Measurements from ENCODE around the gene IL7R. TPM values are rescaled to one million over a fixed set of nuclear protein-coding genes. Genes with fewer than 3 reads are reported as not detected.
"Not testable (repeated sequence)": the region's sequence is repeated elsewhere in the genome, so short reads cannot be mapped to it uniquely, and the experiment has no call there.

IL7R gene
- total RNA-seq, 1 experiment from 2014 or later, result 0.14 TPM

DNA sequence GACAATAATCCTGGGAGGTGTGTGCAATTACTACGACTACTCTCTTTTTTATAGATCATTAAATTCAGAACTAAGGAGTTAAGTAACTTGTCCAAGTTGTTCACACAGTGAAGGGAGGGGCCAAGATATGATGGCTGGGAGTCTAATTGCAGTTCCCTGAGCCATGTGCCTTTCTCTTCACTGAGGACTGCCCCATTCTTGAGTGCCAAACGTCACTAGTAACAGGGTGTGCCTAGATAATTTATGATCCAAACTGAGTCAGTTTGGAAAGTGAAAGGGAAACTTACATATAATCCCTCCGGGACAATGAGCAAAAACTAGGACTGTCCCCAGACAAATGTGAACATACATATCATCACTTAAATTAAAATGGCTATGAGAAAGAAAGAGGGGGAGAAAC lies 20.2 kb downstream of the IL7R start:
- H3K36me3 ChIP-seq, result no peaks in the 10 kb centered on the region
- DNase-seq, result no peak
- H3K4me3 ChIP-seq, result no peak overlapping the region
- H3K27ac ChIP-seq, result no peak overlapping the region
- H3K4me1 ChIP-seq, result no peaks in the 10 kb centered on the region
- no peaks in the 10 kb centered on the region; the same call in 1 of the 2 replicates for H3K27me3 ChIP-seq
- no peaks in the 10 kb centered on the region for H3K9me3 ChIP-seq (replicated peaks)

DNA sequence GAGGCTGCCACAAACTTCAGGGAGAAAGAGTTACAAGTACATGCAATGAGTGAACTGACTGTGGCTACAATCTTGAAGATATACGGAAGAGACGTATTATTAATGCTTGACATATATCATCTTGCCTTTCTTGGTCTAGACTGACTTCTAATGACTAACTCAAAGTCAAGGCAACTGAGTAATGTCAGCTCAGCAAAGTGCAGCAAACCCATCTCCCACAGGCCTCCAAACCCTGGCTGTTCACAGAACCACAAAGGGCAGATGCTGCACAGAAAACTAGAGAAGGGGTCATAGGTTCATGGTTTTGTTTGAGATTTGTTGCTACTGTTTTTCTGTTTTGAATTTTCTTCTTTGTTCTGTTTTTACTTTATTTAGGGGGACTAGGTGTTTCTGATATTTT lies 21.0 kb downstream of the IL7R start:
- H3K9me3 ChIP-seq (replicated peaks), result no peaks in the 10 kb centered on the region
- no peaks in the 10 kb centered on the region for H3K4me1 ChIP-seq
- H3K27ac ChIP-seq, result no peak overlapping the region
- no peak for DNase-seq
- no peaks in the 10 kb centered on the region; the same call in 1 of the 2 replicates for H3K27me3 ChIP-seq
- no peaks in the 10 kb centered on the region for H3K36me3 ChIP-seq
- no peak overlapping the region for H3K4me3 ChIP-seq

DNA sequence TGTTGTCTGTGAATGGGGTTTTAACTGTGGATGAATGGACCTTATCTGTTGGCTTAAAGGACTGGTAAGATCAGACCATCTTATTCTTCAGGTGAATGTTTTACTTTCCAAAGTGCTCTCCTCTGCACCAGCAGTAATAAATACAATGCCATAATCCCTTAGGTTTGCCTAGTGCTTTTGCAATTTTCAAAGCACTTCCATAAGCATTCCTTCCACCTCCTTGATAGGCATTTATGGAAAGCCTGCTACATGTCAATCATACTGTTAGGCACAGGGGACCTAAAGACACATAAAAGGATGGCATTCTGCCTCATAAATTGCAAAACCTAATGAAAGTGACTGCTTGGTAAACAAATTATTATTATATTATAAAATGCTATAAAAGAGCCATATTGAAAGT lies 21.4 kb downstream of the IL7R start:
- H3K27me3 ChIP-seq, result no peaks in the 10 kb centered on the region; the same call in 1 of the 2 replicates
- no peak for DNase-seq
- no peak overlapping the region for H3K27ac ChIP-seq
- H3K36me3 ChIP-seq, result no peaks in the 10 kb centered on the region
- H3K9me3 ChIP-seq (replicated peaks), result no peaks in the 10 kb centered on the region
- H3K4me1 ChIP-seq, result no peaks in the 10 kb centered on the region
- H3K4me3 ChIP-seq, result no peak overlapping the region

DNA sequence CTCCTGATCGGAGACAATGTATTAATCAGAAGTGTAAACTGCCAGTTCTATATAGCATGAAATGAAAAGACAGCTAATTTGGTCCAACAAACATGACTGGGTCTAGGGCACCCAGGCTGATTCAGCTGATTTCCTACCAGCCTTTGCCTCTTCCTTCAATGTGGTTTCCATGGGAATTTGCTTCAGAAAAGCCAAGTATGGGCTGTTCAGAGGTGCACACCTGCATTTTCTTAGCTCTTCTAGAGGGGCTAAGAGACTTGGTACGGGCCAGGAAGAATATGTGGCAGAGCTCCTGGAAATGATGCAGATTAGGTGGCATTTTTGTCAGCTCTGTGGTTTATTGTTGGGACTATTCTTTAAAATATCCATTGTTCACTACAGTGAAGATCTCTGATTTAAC lies 22.4 kb downstream of the IL7R start:
- DNase-seq, result no peak
- Histone ChIP-seq H3K4me3 (no peak overlapping the region), H3K36me3 (no peaks in the 10 kb centered on the region), H3K27me3 (no peaks in the 10 kb centered on the region; the same call in 1 of the 2 replicates), H3K9me3 (replicated peaks) (no peaks in the 10 kb centered on the region), H3K27ac (no peak overlapping the region), H3K4me1 (peaks cover 4% of the 10 kb centered on the region)

DNA sequence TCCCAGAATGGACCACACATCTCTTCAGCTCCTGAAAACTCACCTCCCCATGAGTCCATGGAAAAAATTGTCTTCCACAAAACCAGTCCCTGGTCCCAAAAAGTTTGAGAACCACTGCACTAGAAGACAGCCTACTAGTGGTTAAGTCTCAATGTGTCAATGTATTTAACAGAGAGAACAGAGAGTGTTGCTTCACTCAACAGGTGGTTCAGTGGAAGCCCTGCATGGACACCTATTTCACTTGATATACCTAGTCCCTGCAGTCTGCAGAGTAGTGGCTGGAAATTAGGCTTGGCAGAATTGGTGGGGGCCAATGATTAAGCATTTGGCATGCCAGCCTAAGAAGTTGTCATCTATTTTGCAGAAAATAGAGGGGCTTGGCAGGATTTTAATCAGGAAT lies 23.0 kb downstream of the IL7R start:
- H3K9me3 ChIP-seq (replicated peaks), result no peaks in the 10 kb centered on the region
- H3K36me3 ChIP-seq, result no peaks in the 10 kb centered on the region
- DNase-seq, result no peak
- H3K27me3 ChIP-seq, result no peaks in the 10 kb centered on the region
- H3K4me1 ChIP-seq, result peaks cover 7% of the 10 kb centered on the region
- H3K4me3 ChIP-seq, result no peak overlapping the region
- no peak overlapping the region for H3K27ac ChIP-seq

DNA sequence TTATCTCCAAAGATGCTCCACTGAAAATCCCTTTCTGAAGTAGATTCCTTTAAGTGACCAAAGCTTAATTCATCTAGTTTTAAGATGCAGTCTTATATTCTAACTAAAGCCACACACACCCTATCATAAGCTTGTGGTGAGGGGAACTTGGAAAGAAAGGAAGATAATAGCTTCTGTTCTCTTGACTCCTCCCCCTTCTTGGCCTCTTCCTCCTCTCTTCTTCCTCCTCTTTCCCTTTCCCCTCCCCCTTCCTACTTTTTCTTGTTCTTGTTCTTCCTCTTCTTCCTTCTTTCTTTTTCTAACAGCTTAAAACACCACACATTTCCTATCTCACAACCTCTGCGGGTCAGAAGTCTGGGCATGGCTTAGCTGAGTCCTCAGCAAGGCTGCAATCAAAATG lies 23.5 kb downstream of the IL7R start:
- Histone ChIP-seq H3K4me1 (peaks cover 9% of the 10 kb centered on the region), H3K4me3 (no peak overlapping the region), H3K36me3 (no peaks in the 10 kb centered on the region), H3K27ac (no peak overlapping the region), H3K27me3 (no peaks in the 10 kb centered on the region), H3K9me3 (replicated peaks) (no peaks in the 10 kb centered on the region)
- DNase-seq, result no peak

DNA sequence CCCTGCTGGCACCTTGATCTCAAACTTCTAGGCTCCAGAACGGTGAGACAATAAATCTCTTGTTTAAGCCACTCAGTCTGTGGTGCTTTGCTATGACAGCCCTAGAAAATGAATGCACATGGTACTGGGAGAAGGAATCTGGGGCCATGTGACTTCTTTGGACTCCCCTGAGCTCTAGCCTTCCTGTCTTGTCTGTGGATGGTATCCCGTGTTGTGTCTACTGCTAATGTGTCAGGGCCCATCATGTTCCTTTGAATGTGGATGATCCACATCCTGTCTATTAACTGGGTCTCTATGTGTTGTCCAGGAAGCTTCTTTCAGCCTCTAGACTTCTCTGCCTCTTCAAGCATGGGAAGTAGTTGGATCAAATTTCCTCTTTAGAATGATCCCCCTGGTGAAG lies 25.1 kb downstream of the IL7R start:
- H3K27me3 ChIP-seq, result no peaks in the 10 kb centered on the region
- no peaks in the 10 kb centered on the region for H3K9me3 ChIP-seq (replicated peaks)
- H3K36me3 ChIP-seq, result no peaks in the 10 kb centered on the region
- H3K27ac ChIP-seq, result no peak overlapping the region
- H3K4me1 ChIP-seq, result peaks cover 9% of the 10 kb centered on the region
- H3K4me3 ChIP-seq, result no peak overlapping the region
- DNase-seq, result no peak

DNA sequence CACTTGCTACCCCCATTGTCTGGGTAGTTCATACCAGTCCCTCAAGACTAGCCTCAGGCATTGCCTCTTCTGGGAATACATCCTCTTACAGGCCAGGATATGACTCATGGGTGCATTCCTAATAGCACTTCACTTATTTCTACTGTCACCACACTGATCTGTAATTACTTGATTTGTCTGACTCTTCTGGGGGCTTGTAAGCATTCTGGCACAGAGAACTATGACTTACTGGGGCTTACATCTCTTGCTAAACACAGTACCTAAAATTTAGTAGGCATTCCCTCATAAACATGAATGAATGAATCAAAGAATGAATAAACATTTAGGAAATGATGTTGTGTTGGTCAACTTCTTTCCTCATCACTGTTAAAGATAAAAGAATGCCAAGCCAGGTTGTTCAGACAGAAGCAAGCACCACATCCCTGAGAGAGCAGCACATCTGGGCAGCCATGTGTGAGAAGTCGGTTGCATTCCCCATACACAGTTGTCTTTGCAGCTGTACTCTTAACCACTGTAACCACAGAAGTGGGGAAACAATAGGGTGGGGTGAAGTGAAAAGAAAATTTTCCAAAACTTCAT lies 27.6 kb downstream of the IL7R start:
- DNase-seq, result peak; percentile 22 to 29
- no peaks in the 10 kb centered on the region for H3K36me3 ChIP-seq
- H3K27ac ChIP-seq, result no peak overlapping the region
- peaks cover 9% of the 10 kb centered on the region for H3K4me1 ChIP-seq
- H3K4me3 ChIP-seq, result no peak overlapping the region
- H3K9me3 ChIP-seq (replicated peaks), result no peaks in the 10 kb centered on the region
- no peaks in the 10 kb centered on the region for H3K27me3 ChIP-seq

DNA sequence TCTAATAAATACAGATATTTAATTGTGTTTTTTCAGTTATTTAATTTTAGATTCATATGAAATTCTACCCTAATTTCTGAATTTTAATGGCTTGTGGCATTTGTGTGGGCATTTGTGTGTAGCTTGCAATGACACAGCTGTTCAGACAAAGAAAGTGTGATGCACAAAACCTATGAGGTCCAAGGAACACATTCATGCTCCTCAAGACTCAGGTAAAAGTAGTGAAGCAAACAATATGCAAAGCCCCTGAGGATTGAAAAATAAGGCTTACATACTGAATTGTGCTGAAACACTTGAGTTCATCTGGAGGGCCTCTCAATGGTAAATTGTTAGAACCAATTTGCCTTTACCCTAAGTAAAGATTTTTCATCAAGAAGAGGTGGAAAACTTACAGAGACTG lies 28.1 kb downstream of the IL7R start:
- Histone ChIP-seq H3K27me3 (no peaks in the 10 kb centered on the region), H3K9me3 (replicated peaks) (no peaks in the 10 kb centered on the region), H3K27ac (no peak overlapping the region), H3K4me1 (peaks cover 9% of the 10 kb centered on the region), H3K36me3 (no peaks in the 10 kb centered on the region), H3K4me3 (no peak overlapping the region)
- no peak for DNase-seq

DNA sequence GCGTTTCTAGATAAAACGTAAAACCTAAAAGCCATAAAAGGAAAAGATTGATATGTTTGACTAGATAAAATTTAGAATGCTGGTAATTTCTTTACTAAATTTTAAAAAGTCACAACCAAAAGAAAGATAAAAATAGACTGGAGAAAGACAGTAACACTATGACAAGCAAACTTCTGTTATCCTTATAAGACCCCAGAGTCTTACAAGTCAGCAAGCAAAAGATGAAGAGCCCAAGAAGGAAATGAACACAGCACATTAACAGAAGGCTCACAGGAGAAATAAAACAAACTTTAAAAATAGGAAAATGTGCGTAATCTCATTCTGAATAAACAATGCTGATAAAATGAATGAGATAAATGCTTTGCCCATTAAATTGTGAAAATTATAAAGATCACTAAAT lies 29.7 kb downstream of the IL7R start:
- no peaks in the 10 kb centered on the region for H3K9me3 ChIP-seq (replicated peaks)
- no peaks in the 10 kb centered on the region for H3K27me3 ChIP-seq
- H3K27ac ChIP-seq, result no peak overlapping the region
- H3K4me1 ChIP-seq, result peaks cover 9% of the 10 kb centered on the region
- H3K4me3 ChIP-seq, result no peak overlapping the region
- no peaks in the 10 kb centered on the region for H3K36me3 ChIP-seq
- no peak for DNase-seq

DNA sequence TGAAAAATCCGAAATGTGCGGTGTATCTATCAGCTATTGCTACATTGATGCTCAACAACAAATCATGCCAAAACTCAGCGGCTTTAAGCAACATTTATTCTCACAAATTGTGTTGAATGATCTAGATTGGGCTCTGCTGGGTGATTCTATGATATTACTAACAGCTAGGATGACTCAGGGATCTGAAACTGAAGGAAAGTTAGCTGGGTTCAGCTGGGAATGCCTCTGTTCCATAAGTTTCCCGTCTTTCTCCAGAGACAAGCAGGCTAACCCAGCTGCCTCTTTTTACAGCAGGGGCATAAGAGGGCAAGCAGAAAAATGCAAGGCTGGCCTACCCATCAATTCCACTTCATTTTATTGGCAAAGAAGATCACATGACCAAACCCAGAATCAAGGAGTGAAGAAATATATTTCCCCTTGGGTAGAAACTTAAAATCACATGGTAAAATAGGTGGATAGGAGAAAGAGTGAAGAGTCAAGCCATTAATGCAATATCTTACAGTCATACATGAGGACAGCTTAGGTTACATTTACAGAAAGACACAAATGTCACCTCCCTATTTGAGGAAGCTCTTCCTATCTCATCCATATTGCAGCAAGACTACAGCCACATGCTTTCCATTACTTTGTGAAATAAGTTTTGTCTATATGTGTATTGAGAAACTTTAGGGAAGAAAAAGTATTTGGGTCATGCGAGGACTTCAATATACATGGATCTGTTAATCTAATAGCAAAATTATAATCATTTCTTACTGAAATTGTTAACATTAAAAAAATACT lies 30.8 kb downstream of the IL7R start:
- Histone ChIP-seq H3K36me3 (no peaks in the 10 kb centered on the region), H3K4me1 (peaks cover 9% of the 10 kb centered on the region), H3K27me3 (no peaks in the 10 kb centered on the region), H3K4me3 (no peak overlapping the region), H3K9me3 (replicated peaks) (no peaks in the 10 kb centered on the region), H3K27ac (no peak overlapping the region)
- no peak for DNase-seq

DNA sequence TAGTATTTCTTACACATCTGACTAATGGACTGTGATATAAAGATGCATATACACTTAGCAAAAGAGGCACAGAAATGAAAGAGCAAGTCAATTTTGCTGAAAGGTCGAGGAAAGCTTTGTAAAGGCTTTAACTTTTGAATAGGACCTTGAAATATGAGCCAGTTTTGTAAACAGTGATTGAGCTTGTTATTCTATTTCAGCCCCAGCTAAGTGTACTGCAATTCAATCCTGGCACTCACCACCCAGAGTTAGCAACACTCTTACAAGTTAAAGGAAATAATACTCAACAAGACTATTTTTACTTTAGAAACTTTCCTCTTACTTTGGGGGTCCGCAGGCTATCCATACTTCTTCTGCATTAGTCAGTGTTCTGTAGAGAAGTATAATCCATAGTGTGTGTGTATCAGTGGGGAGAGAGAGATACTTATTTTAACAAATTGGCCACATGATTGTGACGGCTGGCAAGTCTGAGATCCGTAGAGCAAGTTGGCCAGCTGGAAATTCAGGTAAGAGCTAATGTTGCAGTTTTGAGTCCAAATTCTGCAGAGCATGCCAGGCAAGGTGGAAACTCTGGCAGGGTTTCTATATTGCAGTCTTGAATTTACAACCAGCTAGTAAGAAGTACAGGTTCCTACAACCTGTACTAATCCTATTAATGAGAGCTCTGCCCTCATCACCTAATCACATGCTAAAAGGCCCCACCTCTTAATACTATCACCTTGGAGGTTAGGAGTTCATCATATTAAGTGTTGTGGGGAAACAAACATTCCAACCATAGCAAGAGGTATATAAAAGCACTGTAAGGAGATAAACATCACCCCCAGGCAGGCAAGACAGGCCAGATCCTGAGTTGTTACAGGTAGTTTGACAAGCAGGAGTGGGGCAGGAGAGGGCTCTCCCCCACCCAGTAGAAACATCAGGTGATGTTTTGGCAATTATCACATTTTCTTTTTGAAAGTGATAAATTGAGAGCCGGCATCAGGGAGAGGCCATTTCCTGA lies 33.6 kb downstream of the IL7R start:
- H3K4me1 ChIP-seq, result no peaks in the 10 kb centered on the region
- H3K27me3 ChIP-seq, result 0 out of 2 replicates have a peak, but pooled peaks cover 2% of the 10 kb centered on the region
- no peaks in the 10 kb centered on the region for H3K36me3 ChIP-seq
- no peak for DNase-seq
- no peak overlapping the region for H3K27ac ChIP-seq
- no peak overlapping the region for H3K4me3 ChIP-seq
- no peaks in the 10 kb centered on the region for H3K9me3 ChIP-seq (replicated peaks)

DNA sequence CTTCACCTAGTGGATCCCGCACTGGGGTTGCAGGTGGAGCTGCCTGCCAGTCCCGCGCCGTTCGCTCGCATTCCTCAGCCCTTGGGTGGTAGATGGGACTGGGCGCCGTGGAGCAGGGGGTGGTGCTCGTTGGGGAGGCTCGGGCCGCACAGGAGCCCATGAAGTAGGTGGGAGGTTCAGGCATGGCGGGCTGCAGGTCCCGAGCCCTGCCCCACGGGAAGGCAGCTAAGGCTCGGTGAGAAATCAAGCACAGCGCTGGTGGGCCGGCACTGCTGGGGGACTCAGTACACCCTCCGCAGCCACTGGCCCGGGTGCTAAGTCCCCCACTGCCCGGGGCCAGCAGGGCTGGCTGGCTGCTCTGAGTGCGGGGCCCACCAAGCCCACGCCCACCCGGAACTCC lies 36.1 kb downstream of the IL7R start:
- H3K27ac ChIP-seq; H3K9me3 ChIP-seq (replicated peaks); DNase-seq; H3K36me3 ChIP-seq; H3K4me1 ChIP-seq; H3K27me3 ChIP-seq; H3K4me3 ChIP-seq: not testable (repeated sequence)

DNA sequence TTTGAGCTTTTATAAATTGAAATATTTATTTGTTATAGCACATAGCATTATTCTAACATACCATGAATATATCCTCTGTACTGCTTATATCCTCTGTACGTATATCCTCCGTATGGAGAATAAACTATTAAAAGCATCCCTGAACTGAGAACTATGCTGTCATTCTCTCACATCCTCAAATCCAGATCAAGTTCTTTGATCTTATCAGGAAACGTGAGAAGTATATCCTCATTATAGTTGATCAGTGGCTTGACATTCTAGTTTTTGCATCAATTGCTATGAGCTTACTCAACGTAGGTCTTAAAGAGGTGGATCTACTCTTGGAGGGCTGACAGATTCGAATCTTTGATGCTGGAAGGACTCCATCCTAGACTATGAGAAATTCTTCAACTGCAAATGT lies 37.4 kb downstream of the IL7R start:
- DNase-seq, result no peak
- no peaks in the 10 kb centered on the region for H3K36me3 ChIP-seq
- no peak overlapping the region for H3K27ac ChIP-seq
- H3K27me3 ChIP-seq, result 0 out of 2 replicates have a peak, but pooled peaks cover 2% of the 10 kb centered on the region
- H3K9me3 ChIP-seq (replicated peaks), result no peaks in the 10 kb centered on the region
- H3K4me1 ChIP-seq, result no peaks in the 10 kb centered on the region
- no peak overlapping the region for H3K4me3 ChIP-seq
